ENCODE measurements around the gene OTOGL.

GRCh38 chr12:80198782-80199337 is 99.5 kb downstream of the OTOGL start:
- no peak for TF ChIP-seq EP300 (IDR thresholded peaks at IDR 0.05)
- TF ChIP-seq POLR2A (IDR thresholded peaks at IDR 0.05): no peak
- no peak for TF ChIP-seq CTCF (IDR thresholded peaks at IDR 0.05)

All from ovary (tissue), 3 donors.